Ectodermal cell (in vitro differentiated cells): Measurements from ENCODE around the gene DUSP6.

Experiments used
- H3K27ac ChIP-seq: 2 replicates; pipeline ENCODE4 v1.7.0; 2013; ENCODE audit warnings: mild to moderate bottlenecking, low read depth, low read length; ENCODE audit not compliant: insufficient read depth, poor library complexity, severe bottlenecking
- H3K27me3 ChIP-seq: 2 replicates; pipeline ENCODE4 v1.7.0; 2013; ENCODE audit warnings: mild to moderate bottlenecking, low read length; ENCODE audit not compliant: insufficient read depth, control insufficient read depth, poor library complexity, severe bottlenecking
- H3K36me3 ChIP-seq: one replicate; pipeline ENCODE4 v1.7.0; 2013; ENCODE audit warnings: low read length; ENCODE audit not compliant: control insufficient read depth, insufficient read depth
- H3K4me1 ChIP-seq: one replicate; pipeline ENCODE4 v1.7.0; 2013; ENCODE audit warnings: low read length; ENCODE audit not compliant: control insufficient read depth, insufficient read depth
- H3K4me3 ChIP-seq: 2 replicates; pipeline ENCODE4 v1.7.0; 2013; ENCODE audit warnings: low read depth, low read length, control low read depth; ENCODE audit not compliant: insufficient read depth
- H3K9me3 ChIP-seq: 2 replicates; pipeline ENCODE4 v1.7.0; 2013; ENCODE audit warnings: mild to moderate bottlenecking, low read length, moderate library complexity; ENCODE audit not compliant: control insufficient read depth
- WGBS, 2 experiments: methylation state at CpG; one replicate each; pipeline ENCODE4 v1.1.7; 2013; ENCODE audit warnings: missing lambda C conversion rate in 2 of 2; 5-methylcytosine and 5-hydroxymethylcytosine counted together

The DUSP6 gene

GRCh38 chr12:89328151-89329030, 23.9 kb downstream of the DUSP6 start:
- peaks cover 50% of the 10 kb centered on the region for H3K4me1 ChIP-seq
- H3K27ac ChIP-seq: no peak overlapping the region
- H3K9me3 ChIP-seq: no peaks in the 10 kb centered on the region
- H3K36me3 ChIP-seq: no peaks in the 10 kb centered on the region
- no peaks in the 10 kb centered on the region for H3K27me3 ChIP-seq
- H3K4me3 ChIP-seq: no peak overlapping the region
- WGBS, 2 experiments: 91 to 97% methylated on average over 7 to 9 of the region's 9 CpGs

GRCh38 chr12:89327486-89328094, 24.7 kb downstream of the DUSP6 start:
- Histone ChIP-seq H3K4me1 (peaks cover 50% of the 10 kb centered on the region), H3K9me3 (no peaks in the 10 kb centered on the region), H3K4me3 (no peak overlapping the region), H3K27ac (peak overlapping the region; percentile 83), H3K36me3 (no peaks in the 10 kb centered on the region), H3K27me3 (no peaks in the 10 kb centered on the region)
- WGBS, 2 experiments: 85 to 92% methylated on average over 7 to 8 of the region's 8 CpGs

- WGBS, 2 experiments: 35 to 55% methylated on average over 6 to 9 of the region's 9 CpGs
- Histone ChIP-seq H3K27me3 (no peaks in the 10 kb centered on the region), H3K27ac (peak overlapping the region; percentile 83)
Observed at GRCh38 chr12:89326239-89327040, 25.9 kb downstream of the DUSP6 start.

GRCh38 chr12:89325495-89325894, 26.8 kb downstream of the DUSP6 start:
- Histone ChIP-seq H3K27ac (peak overlapping the region; percentile 83), H3K36me3 (no peaks in the 10 kb centered on the region), H3K4me3 (no peak overlapping the region), H3K4me1 (peaks cover 50% of the 10 kb centered on the region), H3K9me3 (no peaks in the 10 kb centered on the region), H3K27me3 (no peaks in the 10 kb centered on the region)
- 7 to 11% methylated on average over 3 of the region's 3 CpGs for WGBS, 2 experiments

More at GRCh38 chr12:89326239-89327040, 25.9 kb downstream of the DUSP6 start:
- H3K9me3 ChIP-seq: no peaks in the 10 kb centered on the region
- peaks cover 50% of the 10 kb centered on the region for H3K4me1 ChIP-seq
- H3K4me3 ChIP-seq: no peak overlapping the region
- H3K36me3 ChIP-seq: no peaks in the 10 kb centered on the region

- whole genome bisulfite sequencing, 2 experiments: 91 to 96% methylated on average over 7 of the region's 7 CpGs
- H3K27ac ChIP-seq: no peak overlapping the region
- no peaks in the 10 kb centered on the region for H3K9me3 ChIP-seq
- H3K36me3 ChIP-seq: no peaks in the 10 kb centered on the region
- peaks cover 50% of the 10 kb centered on the region for H3K4me1 ChIP-seq
- H3K27me3 ChIP-seq: no peaks in the 10 kb centered on the region
- no peak overlapping the region for H3K4me3 ChIP-seq
Observed at GRCh38 chr12:89324437-89324836, 27.9 kb downstream of the DUSP6 start.

- no peak overlapping the region for H3K4me3 ChIP-seq
- WGBS, 2 experiments: 91 to 92% methylated on average over 2 of the region's 3 CpGs
- no peaks in the 10 kb centered on the region for H3K27me3 ChIP-seq
- no peak overlapping the region for H3K27ac ChIP-seq
- H3K4me1 ChIP-seq: peaks cover 51% of the 10 kb centered on the region
- no peaks in the 10 kb centered on the region for H3K9me3 ChIP-seq
- no peaks in the 10 kb centered on the region for H3K36me3 ChIP-seq
Observed at GRCh38 chr12:89323568-89324218, 28.6 kb downstream of the DUSP6 start.

GRCh38 chr12:89320735-89321134, 31.6 kb downstream of the DUSP6 start:
- Histone ChIP-seq H3K27me3 (no peaks in the 10 kb centered on the region), H3K4me1 (peaks cover 36% of the 10 kb centered on the region), H3K4me3 (no peak overlapping the region), H3K9me3 (no peaks in the 10 kb centered on the region), H3K27ac (no peak overlapping the region), H3K36me3 (no peaks in the 10 kb centered on the region)
- 83 to 94% methylated on average over 1 of the region's 1 CpG for WGBS, 2 experiments

GRCh38 chr12:89319606-89320005, 32.7 kb downstream of the DUSP6 start:
- Histone ChIP-seq H3K4me3 (no peak overlapping the region), H3K4me1 (peaks cover 26% of the 10 kb centered on the region), H3K27me3 (no peaks in the 10 kb centered on the region), H3K27ac (no peak overlapping the region), H3K9me3 (no peaks in the 10 kb centered on the region), H3K36me3 (no peaks in the 10 kb centered on the region)
- WGBS, 2 experiments: 90 to 100% methylated on average over 2 of the region's 2 CpGs

- Histone ChIP-seq H3K4me3 (no peak overlapping the region), H3K4me1 (peaks cover 21% of the 10 kb centered on the region), H3K27ac (no peak overlapping the region), H3K36me3 (no peaks in the 10 kb centered on the region), H3K9me3 (no peaks in the 10 kb centered on the region), H3K27me3 (no peaks in the 10 kb centered on the region)
- WGBS, 2 experiments: 60 to 62% methylated on average over 4 of the region's 4 CpGs
Observed at GRCh38 chr12:89319122-89319521, 33.2 kb downstream of the DUSP6 start.
